ENCODE results near the gene NLRP12.
"Not testable (repeated sequence)": the region's sequence is repeated elsewhere in the genome, so short reads cannot be mapped to it uniquely, and the experiment has no call there.

NLRP12 gene

GRCh38 chr19:53771144-53771543, 53.0 kb downstream of the NLRP12 start:
- in situ Hi-C loops (cut with HindIII; ENCODE audit: low pct_ligation_motif_present, low sequenced_read_pairs), result no loop called here
- TF ChIP-seq CTCF (IDR thresholded peaks at IDR 0.05; ENCODE audit: low read depth, low read length, missing control alignments), result no peak
- no peaks in the 10 kb centered on the region for H3K36me3 ChIP-seq (replicated peaks)

GRCh38 chr19:53769696-53770309, 54.3 kb downstream of the NLRP12 start:
- in situ Hi-C loops (cut with HindIII; ENCODE audit: low pct_ligation_motif_present, low sequenced_read_pairs); H3K27me3 ChIP-seq (replicated peaks); H3K36me3 ChIP-seq (replicated peaks); H3K4me3 ChIP-seq (ENCODE audit: low read depth, low read length); DNase-seq; H3K27ac ChIP-seq: not testable (repeated sequence)

More at GRCh38 chr19:53771144-53771543, 53.0 kb downstream of the NLRP12 start:
- no peak for DNase-seq
- Histone ChIP-seq H3K27me3 (replicated peaks) (no peaks in the 10 kb centered on the region), H3K27ac (no peak overlapping the region), H3K4me3 (ENCODE audit: low read depth, low read length) (no peak overlapping the region)

- Histone ChIP-seq H3K27ac (no peak overlapping the region), H3K36me3 (replicated peaks) (no peaks in the 10 kb centered on the region), H3K4me3 (ENCODE audit: low read depth, low read length) (no peak overlapping the region), H3K27me3 (replicated peaks) (no peaks in the 10 kb centered on the region)
- in situ Hi-C loops (cut with HindIII; ENCODE audit: low pct_ligation_motif_present, low sequenced_read_pairs), result no loop called here
- no peak for DNase-seq
- no peak for TF ChIP-seq CTCF (IDR thresholded peaks at IDR 0.05; ENCODE audit: low read depth, low read length, missing control alignments)
These were observed 55.7 kb downstream of the NLRP12 start for GRCh38 chr19:53768401-53768800.

- H3K27me3 ChIP-seq (replicated peaks); in situ Hi-C loops (cut with HindIII; ENCODE audit: low pct_ligation_motif_present, low sequenced_read_pairs); H3K36me3 ChIP-seq (replicated peaks); H3K4me3 ChIP-seq (ENCODE audit: low read depth, low read length); DNase-seq; H3K27ac ChIP-seq: not testable (repeated sequence)
These were observed 65.1 kb downstream of the NLRP12 start for GRCh38 chr19:53758991-53759390.
